HepG2 (cell line): ENCODE results near the gene PSENEN. TPM values are rescaled to one million over a fixed set of nuclear protein-coding genes. Genes with fewer than 3 reads are reported as not detected.
A peak's percentile ranks its signal among the peaks of the same experiment; 100 is the strongest.

Experiments used
- ATAC-seq: fragments of 200-7000 bp; cut with Tn5 transposase; 3 replicates; pipeline ENCODE4 v1.9.1; 2020; ENCODE audit warnings: mild to moderate bottlenecking, moderate library complexity
- BruUV-seq: library from RNA; stranded (reverse); fragments of 400-500 nt; replicated peaks from 2 replicates; lab custom pipeline; 2021; lab: Mats Ljungman, UMichigan
- CTCF ChIA-PET: fragments of 300-600 bp; formaldehyde crosslinking; extraction: SDS; loops from one replicate; lab custom pipeline; 2021; ENCODE audit warnings: low total read pairs, inconsistent platforms, low intra/inter-chr PET ratio; lab: Yijun Ruan, JAX
- POLR2A ChIA-PET: fragments of 350-600 bp; sonication (Branson Sonifier 250); formaldehyde crosslinking; loops from one replicate; lab custom pipeline; 2020; ENCODE audit warnings: antibody characterized with exemption, inconsistent platforms; lab: Yijun Ruan, JAX
- DNase-seq: peaks from one replicate; pipeline ENCODE4 v3.0.0-alpha.2; 2015; ENCODE audit warnings: low spot score
- FAIRE-seq: peaks from 3 replicates; lab custom pipeline; 2011; peaks lifted over from hg19 to GRCh38; lab: Jason Lieb, UNC
- H2AFZ ChIP-seq: one replicate; pipeline ENCODE4 v1.6.1; 2011; ENCODE audit warnings: low read length, inconsistent platforms
- H3K27ac ChIP-seq: fragments of 300-600 bp; 3 replicates; pipeline ENCODE4 v1.8.0; 2011; ENCODE audit warnings: mixed run types, mild to moderate bottlenecking, mixed read lengths, low read length, inconsistent platforms; ENCODE audit not compliant: insufficient read depth; ENCODE audit errors: extremely low read length
- H3K27me3 ChIP-seq, 2 experiments: fragments of 200-600 bp in 1 of 2; 2 replicates in 1 of 2; 3 replicates in 1 of 2; pipeline versions ENCODE4 v1.6.0 to v1.8.0; 2011; ENCODE audit warnings: low read length in 2 of 2, mild to moderate bottlenecking in 2 of 2, moderate library complexity in 2 of 2, inconsistent platforms in 1 of 2; ENCODE audit not compliant: insufficient read depth in 2 of 2, control insufficient read depth in 1 of 2
- H3K36me3 ChIP-seq, 2 experiments: fragments of 200-600 bp in 1 of 2; replicated peaks in 1 of 2; 2 replicates in 1 of 2; 3 replicates in 1 of 2; pipeline versions ENCODE4 v1.5.1 to v1.8.0; 2011; ENCODE audit warnings: low read length in 2 of 2, inconsistent platforms in 1 of 2; ENCODE audit not compliant: insufficient read depth in 2 of 2, control insufficient read depth in 1 of 2
- H3K4me1 ChIP-seq: 2 replicates; pipeline ENCODE4 v1.5.1; 2012; ENCODE audit warnings: low read length, inconsistent platforms; ENCODE audit not compliant: insufficient read depth
- H3K4me2 ChIP-seq: 2 replicates; pipeline ENCODE4 v1.6.0; 2011; ENCODE audit warnings: low read depth, low read length, inconsistent platforms
- H3K4me3 ChIP-seq, 3 experiments: fragments of 200-600 bp in 1 of 3; sonication (generic), shearing (Covaris generic) in 1 of 3; replicated peaks in 1 of 3; 2 replicates each; pipeline ENCODE4 v1.5.1; 2011 to 2016; ENCODE audit warnings: low read length in 3 of 3, inconsistent platforms in 2 of 3, low read depth in 2 of 3, mild to moderate bottlenecking in 2 of 3, control low read depth in 1 of 3, mixed read lengths in 1 of 3; ENCODE audit not compliant: insufficient read depth in 1 of 3
- H3K79me2 ChIP-seq: one replicate; pipeline ENCODE4 v1.6.1; 2011; ENCODE audit warnings: low read length, inconsistent platforms; ENCODE audit not compliant: insufficient read depth
- H3K9ac ChIP-seq: 2 replicates; pipeline ENCODE4 v1.6.0; 2011; ENCODE audit warnings: mild to moderate bottlenecking, low read depth, low read length, inconsistent platforms; ENCODE audit not compliant: insufficient read depth
- H3K9me3 ChIP-seq: 2 replicates; pipeline ENCODE4 v1.5.1; 2012; ENCODE audit warnings: mild to moderate bottlenecking, low read length
- H4K20me1 ChIP-seq: 2 replicates; pipeline ENCODE4 v1.6.0; 2011; ENCODE audit warnings: inconsistent platforms, mild to moderate bottlenecking, low read length, moderate library complexity; ENCODE audit not compliant: insufficient read depth
- AGO2 ChIP-seq: fragments of 200-400 bp; formaldehyde crosslinking; optimal IDR thresholded peaks from 2 replicates; pipeline ENCODE3; 2017; ENCODE audit warnings: mild to moderate bottlenecking, low read depth, low read length, moderate library complexity
- ARID2 ChIP-seq: sonication (generic); formaldehyde crosslinking; IDR thresholded peaks from 2 replicates; pipeline ENCODE4 v1.8.1; 2022; ENCODE audit warnings: mild to moderate bottlenecking, missing genetic modification reagents, borderline replicate concordance
- CTCF ChIP-seq: sonication (generic); formaldehyde crosslinking; IDR thresholded peaks from 2 replicates; pipeline ENCODE4 v1.5.0; 2020; ENCODE audit warnings: mild to moderate bottlenecking, missing genetic modification reagents, moderate library complexity
- SIX4 ChIP-seq: sonication (generic); formaldehyde crosslinking; IDR thresholded peaks from 2 replicates; pipeline ENCODE4 v1.4.0; 2020; ENCODE audit warnings: missing genetic modification reagents
- SMC3 ChIP-seq: IDR thresholded peaks from 2 replicates; pipeline ENCODE4 v1.6.1; 2011; ENCODE audit warnings: low read length, improper control_type of control experiment
- ZNF329 ChIP-seq: sonication (generic); formaldehyde crosslinking; IDR thresholded peaks from 2 replicates; pipeline ENCODE4 v1.9.0; 2021; ENCODE audit warnings: low read depth, mild to moderate bottlenecking, missing genetic modification reagents
- ZNF891 ChIP-seq: sonication (generic); formaldehyde crosslinking; IDR thresholded peaks from 2 replicates; pipeline ENCODE4 v1.5.0; 2020; ENCODE audit warnings: mild to moderate bottlenecking, missing genetic modification reagents
- WGBS: methylation state at CpG from one replicate; pipeline ENCODE4 v1.1.6; 2017; ENCODE audit warnings: low lambda C conversion rate; 5-methylcytosine and 5-hydroxymethylcytosine counted together
- in situ Hi-C: cut with HindIII; loops from 2 replicates; pipeline ENCODE4 v1.10.0; 2017; ENCODE audit warnings: low pct_unique_long_range_greater_than_20kb; ENCODE audit not compliant: extremely low pct_ligation_motif_present
- intact Hi-C: fragments of 100-400 bp; cut with micrococcal nuclease; formaldehyde crosslinking; loops from one replicate; pipeline ENCODE4 v1.10.0; 2022; ENCODE audit not compliant: unreplicated experiment
- polyA plus RNA-seq, 8 experiments: library from polyadenylated mRNA; depleted of rRNA in 3 of 8; stranded (reverse) in 7 of 8; unstranded in 1 of 8; fragments of >200 nt; fragmentation: Illumina TruSeq in 4 of 8; extraction: Trizol in 4 of 8; gene quantifications; 2 replicates each; pipeline versions ENCODE4 v1.2.1 to v1.2.3, GENCODE V29; 2011 to 2016; ENCODE audit warnings: low read depth in 4 of 8, missing spikeins in 1 of 8, mixed read lengths in 1 of 8; ENCODE audit not compliant: insufficient read depth in 1 of 8
- total RNA-seq, 5 experiments: library from RNA; depleted of rRNA; stranded (reverse); fragments of >200 nt; fragmentation: Illumina TruSeq; extraction: Trizol; gene quantifications; 2 replicates each; pipeline ENCODE4 v1.2.3, GENCODE V29; 2016; ENCODE audit warnings: low read depth in 1 of 5
- TF ChIP-seq, protein P1 (sequence below): sonication (generic); formaldehyde crosslinking; IDR thresholded peaks from 2 replicates; pipeline ENCODE4 v1.4.0; 2020; ENCODE audit warnings: missing genetic modification reagents

The PSENEN gene
- total and polyA plus RNA-seq, 2 of the 13 experiments (the other 11 are each of a cell fraction or from before 2014, with no cell fraction given): 16.9 to 34.2 TPM

GRCh38 chr19:35734889-35735288 lies 10.6 kb upstream of the PSENEN start (continued):
- TF ChIP-seq, protein P1, sequence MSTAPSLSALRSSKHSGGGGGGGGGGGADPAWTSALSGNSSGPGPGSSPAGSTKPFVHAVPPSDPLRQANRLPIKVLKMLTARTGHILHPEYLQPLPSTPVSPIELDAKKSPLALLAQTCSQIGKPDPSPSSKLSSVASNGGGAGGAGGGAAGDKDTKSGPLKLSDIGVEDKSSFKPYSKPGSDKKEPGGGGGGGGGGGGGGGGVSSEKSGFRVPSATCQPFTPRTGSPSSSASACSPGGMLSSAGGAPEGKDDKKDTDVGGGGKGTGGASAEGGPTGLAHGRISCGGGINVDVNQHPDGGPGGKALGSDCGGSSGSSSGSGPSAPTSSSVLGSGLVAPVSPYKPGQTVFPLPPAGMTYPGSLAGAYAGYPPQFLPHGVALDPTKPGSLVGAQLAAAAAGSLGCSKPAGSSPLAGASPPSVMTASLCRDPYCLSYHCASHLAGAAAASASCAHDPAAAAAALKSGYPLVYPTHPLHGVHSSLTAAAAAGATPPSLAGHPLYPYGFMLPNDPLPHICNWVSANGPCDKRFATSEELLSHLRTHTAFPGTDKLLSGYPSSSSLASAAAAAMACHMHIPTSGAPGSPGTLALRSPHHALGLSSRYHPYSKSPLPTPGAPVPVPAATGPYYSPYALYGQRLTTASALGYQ: no peak
- TF ChIP-seq ARID2 (CRISPR knock-in tag) (no peak), ZNF329 (CRISPR knock-in tag) (no peak)

- no peak for DNase-seq
- TF ChIP-seq AGO2: peak; percentile 57
- no peak for TF ChIP-seq ZNF891 (CRISPR knock-in tag)
- peak; percentile 10; the same call in 1 of the 2 replicates for TF ChIP-seq SMC3
- TF ChIP-seq CTCF: peak; percentile 24; the same call in 1 of the 2 replicates
- no peak for TF ChIP-seq SIX4 (CRISPR knock-in tag)
- TF ChIP-seq, all 625 proteins: peak for 3
- Histone ChIP-seq H3K79me2 (no peaks in the 10 kb centered on the region), H3K4me3 (no peak overlapping the region), H2AFZ (no peak overlapping the region), H3K36me3 (peaks cover 23 to 62% of the 10 kb centered on the region in 2 experiments; a peak in 4 of 5 replicates), H3K27me3 (no peaks in the 10 kb centered on the region), H3K4me1 (peaks cover 18% of the 10 kb centered on the region), H3K9ac (no peak overlapping the region), H3K27ac (no peak overlapping the region), H3K4me2 (no peak overlapping the region), H4K20me1 (no peaks in the 10 kb centered on the region), H3K9me3 (no peaks in the 10 kb centered on the region)
- whole genome bisulfite sequencing: 97% methylated on average over 16 of the region's 22 CpGs
- intact Hi-C loops (no loop called here), in situ Hi-C loops (no loop called here)
- no TSS peak for BruUV-seq
- FAIRE-seq (peak; percentile 26), ATAC-seq (no peak)
- POLR2A ChIA-PET: interaction anchor here (1.1 to 4.6 kb wide), 3 partner anchors 11 to 17 kb away, joined by 3 to 69 read pairs (median 7); partner anchors contain the start of gene LIN37
- CTCF ChIA-PET: interaction anchor here (1.7 kb wide), 1 partner anchor 43 kb away, joined by 5 read pairs; no protein-coding TSS in a partner anchor
Measured at GRCh38 chr19:35736913-35737886, 8.3 kb upstream of the PSENEN start.
